OCI-LY7 (cell line): ENCODE measurements around the gene CNPY1. TPM values are rescaled to one million over a fixed set of nuclear protein-coding genes. Genes with fewer than 3 reads are reported as not detected.

ENCODE experiments used
- BruUV-seq: library from RNA; stranded (reverse); fragments of 400-500 nt; replicated peaks from 2 replicates; lab custom pipeline; 2021; lab: Mats Ljungman, UMichigan
- CTCF ChIA-PET: fragments of 300-600 bp; sonication (Branson Sonifier 250); formaldehyde crosslinking; loops from one replicate; lab custom pipeline; 2022; ENCODE audit warnings: antibody characterized with exemption; ENCODE audit not compliant: unreplicated experiment; lab: Charles Lee
- POLR2A ChIA-PET: fragments of 300-600 bp; sonication (Branson Sonifier 250); formaldehyde crosslinking; loops from one replicate; lab custom pipeline; 2022; ENCODE audit warnings: antibody characterized with exemption; lab: Charles Lee
- DNase-seq: peaks from one replicate; pipeline ENCODE4 v3.0.0-alpha.2; 2015; ENCODE audit warnings: low spot score
- H2AFZ ChIP-seq: fragments of 200-600 bp; sonication (generic), shearing (Covaris generic); 2 replicates; pipeline ENCODE4 v1.6.1; 2014; ENCODE audit warnings: mild to moderate bottlenecking, antibody characterized with exemption, low read length, moderate library complexity
- H3K27ac ChIP-seq: fragments of 200-600 bp; sonication (generic); 2 replicates; pipeline ENCODE4 v1.5.1; 2014; ENCODE audit warnings: mixed run types, low read depth, mild to moderate bottlenecking, moderate library complexity, low read length, inconsistent platforms; ENCODE audit not compliant: poor library complexity, severe bottlenecking
- H3K36me3 ChIP-seq: fragments of 200-600 bp; sonication (generic); 2 replicates; pipeline ENCODE4 v1.6.1; 2014; ENCODE audit warnings: mild to moderate bottlenecking, antibody characterized with exemption, low read length, moderate library complexity, mixed read lengths; ENCODE audit not compliant: insufficient read depth
- H3K4me1 ChIP-seq: fragments of 200-600 bp; sonication (generic); 2 replicates; pipeline ENCODE4 v1.5.1; 2014; ENCODE audit warnings: mild to moderate bottlenecking, low read length; ENCODE audit not compliant: insufficient read depth, poor library complexity, severe bottlenecking
- H3K4me2 ChIP-seq: fragments of 200-600 bp; sonication (generic); 2 replicates; pipeline ENCODE4 v1.6.1; 2014; ENCODE audit warnings: mild to moderate bottlenecking, low read length
- H3K4me3 ChIP-seq: fragments of 200-600 bp; sonication (generic); 2 replicates; pipeline ENCODE4 v1.5.1; 2014; ENCODE audit warnings: mild to moderate bottlenecking, low read depth, low read length; ENCODE audit not compliant: poor library complexity, severe bottlenecking
- H3K79me2 ChIP-seq: fragments of 200-600 bp; sonication (generic); 2 replicates; pipeline ENCODE4 v1.6.1; 2016; ENCODE audit warnings: low read depth, mild to moderate bottlenecking, low read length, moderate library complexity, mixed read lengths; ENCODE audit not compliant: insufficient read depth
- H3K9me2 ChIP-seq: fragments of 200-600 bp; sonication (generic); 2 replicates; pipeline ENCODE4 v1.6.1; 2016; ENCODE audit warnings: mild to moderate bottlenecking, low read length, mixed read lengths; ENCODE audit not compliant: insufficient read depth
- H3K9me3 ChIP-seq: fragments of 200-600 bp; sonication (generic); 2 replicates; pipeline ENCODE4 v1.6.1; 2014; ENCODE audit warnings: mild to moderate bottlenecking, mixed run types, low read length, mixed read lengths
- H4K20me1 ChIP-seq: fragments of 200-600 bp; sonication (generic); 2 replicates; pipeline ENCODE4 v1.6.1; 2014; ENCODE audit warnings: mild to moderate bottlenecking, antibody characterized with exemption, low read length, moderate library complexity, mixed read lengths; ENCODE audit not compliant: insufficient read depth
- CTCF ChIP-seq: fragments of 200-600 bp; sonication (generic); conservative IDR thresholded peaks from 2 replicates; pipeline ENCODE4 v1.5.1; 2014; ENCODE audit warnings: mild to moderate bottlenecking, antibody characterized with exemption, low read length, moderate library complexity, mixed read lengths
- EZH2phosphoT487 ChIP-seq: fragments of 200-600 bp; sonication (generic); IDR thresholded peaks from 2 replicates; pipeline ENCODE4 v1.6.1; 2018; ENCODE audit warnings: low read depth, borderline replicate concordance, mild to moderate bottlenecking, mixed run types, antibody characterized with exemption, low read length, moderate library complexity, mixed read lengths
- intact Hi-C: fragments of 100-400 bp; cut with micrococcal nuclease; formaldehyde crosslinking; loops from one replicate; pipeline ENCODE4 v1.10.0; 2022; ENCODE audit not compliant: unreplicated experiment
- total RNA-seq, 2 experiments: library from RNA; depleted of rRNA in 1 of 2; stranded (reverse); fragments of >200 nt in 1 of 2; shearing (Covaris generic) in 1 of 2; gene quantifications; 2 replicates each; pipeline ENCODE4 v1.2.3, GENCODE V29; 2014 to 2022

The CNPY1 gene
- total RNA-seq, 2 experiments from 2014 or later = not detected

- Histone ChIP-seq H3K36me3 (no peaks in the 10 kb centered on the region), H3K4me1 (peaks cover 10% of the 10 kb centered on the region), H2AFZ (no peak overlapping the region), H4K20me1 (no peaks in the 10 kb centered on the region), H3K4me2 (no peak overlapping the region), H3K4me3 (no peak overlapping the region), H3K9me3 (no peaks in the 10 kb centered on the region), H3K9me2 (no peaks in the 10 kb centered on the region), H3K79me2 (no peaks in the 10 kb centered on the region), H3K27ac (no peak overlapping the region)
- DNase-seq = no peak
- no TSS peak for BruUV-seq
- ChIA-PET CTCF (no interaction called here), POLR2A (no interaction called here)
- TF ChIP-seq CTCF (no peak), EZH2phosphoT487 (no peak)
- intact Hi-C loops = no loop called here
These were observed 31.7 kb upstream of the CNPY1 start for GRCh38 chr7:155578016-155578415.

GRCh38 chr7:155577509-155577905 is 31.1 kb upstream of the CNPY1 start:
- Histone ChIP-seq H3K4me3 (no peak overlapping the region), H4K20me1 (no peaks in the 10 kb centered on the region), H3K4me2 (no peak overlapping the region), H3K79me2 (no peaks in the 10 kb centered on the region), H3K4me1 (peaks cover 10% of the 10 kb centered on the region), H3K36me3 (no peaks in the 10 kb centered on the region), H3K9me3 (no peaks in the 10 kb centered on the region), H3K27ac (no peak overlapping the region), H2AFZ (no peak overlapping the region), H3K9me2 (no peaks in the 10 kb centered on the region)
- no peak for DNase-seq
- POLR2A ChIA-PET = no interaction called here
- BruUV-seq = no TSS peak
- CTCF ChIA-PET = no interaction called here
- TF ChIP-seq CTCF (no peak), EZH2phosphoT487 (no peak)
- intact Hi-C loops = no loop called here

GRCh38 chr7:155576900-155577508 is 30.6 kb upstream of the CNPY1 start:
- Histone ChIP-seq H3K4me2 (no peak overlapping the region), H3K4me3 (no peak overlapping the region), H3K27ac (no peak overlapping the region), H3K36me3 (no peaks in the 10 kb centered on the region), H3K79me2 (no peaks in the 10 kb centered on the region), H3K4me1 (peaks cover 10% of the 10 kb centered on the region), H3K9me3 (no peaks in the 10 kb centered on the region), H2AFZ (no peak overlapping the region), H4K20me1 (no peaks in the 10 kb centered on the region), H3K9me2 (no peaks in the 10 kb centered on the region)
- POLR2A ChIA-PET = interaction anchor here (0.6 kb wide), 1 partner anchor 213 kb away, joined by 3 read pairs; no protein-coding TSS in a partner anchor
- DNase-seq = no peak
- TF ChIP-seq EZH2phosphoT487 (no peak), CTCF (no peak)
- intact Hi-C loops = no loop called here
- no TSS peak for BruUV-seq
- CTCF ChIA-PET = no interaction called here
